ENCODE measurements around the gene TJP1.

- no peak for TF ChIP-seq OVOL2 (CRISPR knock-in tag; IDR thresholded peaks at IDR 0.05; ENCODE audit: borderline replicate concordance)
- no peak for TF ChIP-seq CTCF (IDR thresholded peaks at IDR 0.05)
- no peak for TF ChIP-seq ATF2 (CRISPR knock-in tag; IDR thresholded peaks at IDR 0.05; ENCODE audit: borderline replicate concordance, low read depth)
- TF ChIP-seq USF2 (CRISPR knock-in tag; IDR thresholded peaks at IDR 0.05), result no peak
These were observed 145.3 kb downstream of the TJP1 start for GRCh38 chr15:29676961-29677402.
